ENCODE measurements around the gene POLH.

- no peak for TF ChIP-seq REST (IDR thresholded peaks at IDR 0.05; ENCODE audit: insufficient read depth in 1 of 2, low read depth in 2 of 2, low read length in 2 of 2)
- TF ChIP-seq SIN3A (IDR thresholded peaks at IDR 0.05; ENCODE audit: borderline replicate concordance, insufficient read depth, low read length) = no peak
- no peak for TF ChIP-seq POLR2AphosphoS5 (IDR thresholded peaks at IDR 0.05; ENCODE audit: low read depth, low read length)
- no peak for TF ChIP-seq TAF1 (IDR thresholded peaks at IDR 0.05; ENCODE audit: borderline replicate concordance, insufficient read depth, low read length)
Measured at GRCh38 chr6:43645613-43645964, 69.6 kb downstream of the POLH start.

Measured in PFSK-1 (cell line).